Trophoblast cell (in vitro differentiated cells and primary cell): ENCODE measurements around the gene TAS2R8.

Source experiments
- DNase-seq, 2 donors: peaks; one replicate each; pipeline ENCODE4 v3.0.0-alpha.2; 2016
- H2AFZ ChIP-seq: 2 replicates; pipeline ENCODE4 v1.6.1; 2013; ENCODE audit warnings: low read length, moderate library complexity, mild to moderate bottlenecking; ENCODE audit not compliant: insufficient read depth, poor library complexity
- H2AK5ac ChIP-seq: 2 replicates; pipeline ENCODE4 v1.6.1; 2013; ENCODE audit warnings: mild to moderate bottlenecking, low read length
- H2BK120ac ChIP-seq: 2 replicates; pipeline ENCODE4 v1.6.1; 2013; ENCODE audit warnings: low read length, mild to moderate bottlenecking, moderate library complexity; ENCODE audit not compliant: insufficient read depth, poor library complexity
- H2BK12ac ChIP-seq: 2 replicates; pipeline ENCODE4 v1.6.1; 2013; ENCODE audit warnings: mild to moderate bottlenecking, low read length, moderate library complexity
- H2BK5ac ChIP-seq: 2 replicates; pipeline ENCODE4 v1.6.1; 2013; ENCODE audit warnings: low read length, low read depth, moderate library complexity, mild to moderate bottlenecking; ENCODE audit not compliant: poor library complexity
- H3K14ac ChIP-seq: 2 replicates; pipeline ENCODE4 v1.6.1; 2013; ENCODE audit warnings: mild to moderate bottlenecking, low read length
- H3K18ac ChIP-seq: 2 replicates; pipeline ENCODE4 v1.6.1; 2013; ENCODE audit warnings: mild to moderate bottlenecking, low read length
- H3K23ac ChIP-seq: 2 replicates; pipeline ENCODE4 v1.6.1; 2013; ENCODE audit warnings: low read length
- H3K27ac ChIP-seq: 2 replicates; pipeline ENCODE4 v1.5.1; 2013; ENCODE audit warnings: low read depth, mild to moderate bottlenecking, inconsistent platforms, low read length, moderate library complexity
- H3K27me3 ChIP-seq: 2 replicates; pipeline ENCODE4 v1.6.1; 2013; ENCODE audit warnings: inconsistent platforms, mild to moderate bottlenecking, low read length, moderate library complexity; ENCODE audit not compliant: insufficient read depth
- H3K36me3 ChIP-seq, 2 experiments: 1 replicate in 1 of 2; 2 replicates in 1 of 2; pipeline ENCODE4 v1.6.1; 2013; ENCODE audit warnings: low read length in 2 of 2, mild to moderate bottlenecking in 2 of 2, moderate library complexity in 1 of 2; ENCODE audit not compliant: insufficient read depth in 2 of 2, control insufficient read depth in 1 of 2
- H3K4ac ChIP-seq: 2 replicates; pipeline ENCODE4 v1.6.1; 2013; ENCODE audit warnings: low read depth, mild to moderate bottlenecking, low read length, moderate library complexity
- H3K4me1 ChIP-seq, 2 experiments: 1 replicate in 1 of 2; 2 replicates in 1 of 2; pipeline ENCODE4 v1.6.1; 2013; ENCODE audit warnings: low read length in 2 of 2, mild to moderate bottlenecking in 2 of 2, moderate library complexity in 1 of 2; ENCODE audit not compliant: insufficient read depth in 2 of 2, control insufficient read depth in 1 of 2
- H3K4me2 ChIP-seq: 2 replicates; pipeline ENCODE4 v1.6.1; 2013; ENCODE audit warnings: inconsistent platforms, mild to moderate bottlenecking, low read length, moderate library complexity
- H3K4me3 ChIP-seq: 2 replicates; pipeline ENCODE4 v1.5.1; 2013; ENCODE audit warnings: mild to moderate bottlenecking, low read depth, low read length, inconsistent platforms
- H3K79me1 ChIP-seq: one replicate; pipeline ENCODE4 v1.6.1; 2013; ENCODE audit warnings: low read length
- H3K79me2 ChIP-seq: 2 replicates; pipeline ENCODE4 v1.6.1; 2013; ENCODE audit warnings: low read length, mild to moderate bottlenecking; ENCODE audit not compliant: control insufficient read depth, insufficient read depth, poor library complexity
- H3K9ac ChIP-seq: 2 replicates; pipeline ENCODE4 v1.6.1; 2013; ENCODE audit warnings: mild to moderate bottlenecking, low read length
- H3K9me3 ChIP-seq: 2 replicates; pipeline ENCODE4 v1.6.1; 2013; ENCODE audit warnings: low read depth, mild to moderate bottlenecking, control low read depth, inconsistent platforms, low read length; ENCODE audit not compliant: insufficient read depth
- H4K12ac ChIP-seq: 2 replicates; pipeline ENCODE4 v1.6.1; 2013; ENCODE audit warnings: low read depth, mild to moderate bottlenecking, low read length, moderate library complexity
- H4K8ac ChIP-seq: 2 replicates; pipeline ENCODE4 v1.6.1; 2013; ENCODE audit warnings: low read depth, mild to moderate bottlenecking, low read length, moderate library complexity
- H4K91ac ChIP-seq: one replicate; pipeline ENCODE4 v1.6.1; 2013; ENCODE audit warnings: low read depth, mild to moderate bottlenecking, low read length, moderate library complexity
- WGBS: extraction: QIAGEN DNeasy Blood & Tissue Kit; methylation state at CpG from one replicate; pipeline ENCODE4 v1.1.7; 2013; ENCODE audit warnings: missing lambda C conversion rate; ENCODE audit not compliant: insufficient read length, insufficient coverage; ENCODE audit errors: extremely low coverage; 5-methylcytosine and 5-hydroxymethylcytosine counted together

The TAS2R8 gene

DNA sequence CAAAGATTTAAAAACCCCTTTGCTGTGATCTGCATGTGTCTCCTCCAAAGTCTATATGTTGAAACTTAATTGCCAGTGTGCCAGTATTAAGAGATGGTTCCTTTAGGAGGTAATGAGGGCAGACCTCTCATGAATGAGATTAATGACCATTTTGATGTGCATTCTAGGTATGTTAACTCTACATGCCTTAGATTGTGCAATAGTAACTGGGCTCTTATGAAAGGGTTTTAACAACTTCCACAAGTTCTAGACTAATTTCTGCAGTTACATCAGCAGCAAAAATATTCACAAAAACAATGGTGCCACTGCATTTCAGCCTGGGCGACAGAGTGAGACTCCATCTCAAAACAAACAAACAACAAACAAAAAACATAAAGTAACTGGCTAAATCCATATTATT lies 22.9 kb upstream of the TAS2R8 start:
- Histone ChIP-seq H2BK12ac (no peak overlapping the region), H2AFZ (no peak overlapping the region), H4K8ac (no peak overlapping the region), H3K9ac (no peak overlapping the region), H3K36me3 (no peaks in the 10 kb centered on the region), H3K27me3 (no peaks in the 10 kb centered on the region), H3K79me2 (no peaks in the 10 kb centered on the region), H3K9me3 (no peaks in the 10 kb centered on the region), H3K23ac (no peak overlapping the region), H3K4me3 (no peak overlapping the region), H3K18ac (no peak overlapping the region), H4K91ac (no peak overlapping the region), H3K4me1 (no peaks in the 10 kb centered on the region), H3K14ac (no peak overlapping the region), H3K79me1 (no peaks in the 10 kb centered on the region), H3K27ac (no peak overlapping the region), H3K4ac (no peak overlapping the region), H3K4me2 (no peak overlapping the region), H2BK5ac (no peak overlapping the region), H2AK5ac (no peak overlapping the region), H4K12ac (no peak overlapping the region), H2BK120ac (no peak overlapping the region)
- peak in 1 of 2 donors; percentile 79 for DNase-seq
- WGBS, result no CpG with 5 or more reads among the region's 1 CpG

- Histone ChIP-seq H3K79me2 (no peaks in the 10 kb centered on the region), H3K36me3 (no peaks in the 10 kb centered on the region), H3K27ac (no peak within 1 kb of the TSS), H2BK120ac (no peak within 1 kb of the TSS), H3K79me1 (no peaks in the 10 kb centered on the region), H3K4me2 (no peak within 1 kb of the TSS), H2AK5ac (no peak within 1 kb of the TSS), H4K91ac (no peak within 1 kb of the TSS), H4K12ac (no peak within 1 kb of the TSS), H2AFZ (no peak within 1 kb of the TSS), H3K27me3 (no peaks in the 10 kb centered on the region), H4K8ac (no peak within 1 kb of the TSS), H3K9ac (no peak within 1 kb of the TSS), H3K9me3 (no peaks in the 10 kb centered on the region), H2BK12ac (no peak within 1 kb of the TSS), H3K14ac (no peak within 1 kb of the TSS), H3K4me1 (no peaks in the 10 kb centered on the region), H3K4ac (no peak within 1 kb of the TSS), H3K23ac (no peak within 1 kb of the TSS), H2BK5ac (no peak within 1 kb of the TSS), H3K18ac (no peak within 1 kb of the TSS), H3K4me3 (no peak within 1 kb of the TSS)
- DNase-seq, result no peak
- no CpG with 5 or more reads among the region's 3 CpGs for WGBS
These were observed 19.2 kb upstream of the TAS2R8 start, which contains the start of gene TAS2R10 for GRCh38 chr12:10826258-10826657. Gene TAS2R10 (minus strand): TSS chr12:10826358. CDS start chr12:10826269, 89 bp downstream.

- no peak overlapping the region for H3K27ac ChIP-seq
- no peak overlapping the region for H2BK120ac ChIP-seq
- no peak overlapping the region for H3K4me2 ChIP-seq
- H3K79me1 ChIP-seq, result no peaks in the 10 kb centered on the region
- H4K91ac ChIP-seq, result no peak overlapping the region
- no peak overlapping the region for H2AFZ ChIP-seq
- no peak for DNase-seq
- no peak overlapping the region for H3K18ac ChIP-seq
- no peak overlapping the region for H2BK12ac ChIP-seq
- no peak overlapping the region for H3K14ac ChIP-seq
- H2BK5ac ChIP-seq, result no peak overlapping the region
- H3K4ac ChIP-seq, result no peak overlapping the region
- H3K9ac ChIP-seq, result no peak overlapping the region
- no peak overlapping the region for H2AK5ac ChIP-seq
- WGBS, result no CpG with 5 or more reads among the region's 3 CpGs
- H3K27me3 ChIP-seq, result no peaks in the 10 kb centered on the region
- no peak overlapping the region for H4K12ac ChIP-seq
- no peak overlapping the region for H4K8ac ChIP-seq
- H3K9me3 ChIP-seq, result no peaks in the 10 kb centered on the region
- no peaks in the 10 kb centered on the region for H3K79me2 ChIP-seq
- H3K23ac ChIP-seq, result no peak overlapping the region
- no peak overlapping the region for H3K4me3 ChIP-seq
- H3K4me1 ChIP-seq, result no peaks in the 10 kb centered on the region
- no peaks in the 10 kb centered on the region for H3K36me3 ChIP-seq
These were observed 17.9 kb upstream of the TAS2R8 start for GRCh38 chr12:10824957-10825356.

DNA sequence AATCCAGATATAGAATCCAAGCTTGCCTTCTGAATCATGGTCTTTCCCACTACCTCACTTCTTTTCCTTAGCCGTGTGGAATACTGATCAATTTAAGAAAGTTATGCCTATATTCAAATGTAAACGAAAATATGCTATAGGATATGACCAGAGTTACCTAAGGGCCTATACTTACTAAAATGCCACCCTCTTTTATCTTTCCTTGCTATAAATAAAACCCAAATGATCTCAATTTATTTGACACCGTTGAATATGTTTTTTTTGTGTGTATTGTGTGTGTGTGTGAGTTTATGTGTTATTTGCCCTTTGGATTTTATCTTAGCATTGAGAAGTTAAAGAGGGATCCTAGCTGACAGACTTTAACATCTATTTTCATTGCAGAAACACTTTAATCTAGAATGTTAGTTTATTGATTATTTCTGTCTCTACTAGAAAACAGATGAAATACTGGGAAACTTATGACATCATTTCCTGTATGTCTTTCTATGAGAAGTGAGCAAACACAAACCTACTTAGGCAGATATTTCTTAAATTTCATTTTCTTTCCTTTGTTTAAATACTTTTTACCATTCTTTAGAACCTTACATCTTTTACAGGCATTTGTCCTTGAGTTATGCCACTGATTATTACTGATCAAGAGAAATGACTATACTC lies 4.9 kb upstream of the TAS2R8 start:
- Histone ChIP-seq H4K91ac (no peak overlapping the region), H3K9me3 (peaks cover 2% of the 10 kb centered on the region), H2BK12ac (no peak overlapping the region), H3K4ac (no peak overlapping the region), H3K18ac (no peak overlapping the region), H3K79me2 (no peaks in the 10 kb centered on the region), H2AK5ac (no peak overlapping the region), H2BK5ac (no peak overlapping the region), H3K9ac (no peak overlapping the region), H4K8ac (no peak overlapping the region), H3K27ac (no peak overlapping the region), H3K4me3 (no peak overlapping the region), H3K14ac (no peak overlapping the region), H2BK120ac (no peak overlapping the region), H3K27me3 (no peaks in the 10 kb centered on the region), H3K23ac (no peak overlapping the region), H3K36me3 (peaks cover 0 to 2% of the 10 kb centered on the region in 2 experiments), H2AFZ (no peak overlapping the region), H3K79me1 (no peaks in the 10 kb centered on the region), H4K12ac (no peak overlapping the region), H3K4me2 (no peak overlapping the region), H3K4me1 (no peaks in the 10 kb centered on the region)
- no peak for DNase-seq
- WGBS, result no CpG with 5 or more reads among the region's 3 CpGs
